GM21619 (cell line): ENCODE results near the gene KCNH1.

ENCODE experiments used
- ATAC-seq: cut with Tn5 transposase; IDR thresholded peaks from one replicate; pipeline ENCODE4 v1.9.1; 2021; ENCODE audit not compliant: unreplicated experiment

The KCNH1 gene

DNA sequence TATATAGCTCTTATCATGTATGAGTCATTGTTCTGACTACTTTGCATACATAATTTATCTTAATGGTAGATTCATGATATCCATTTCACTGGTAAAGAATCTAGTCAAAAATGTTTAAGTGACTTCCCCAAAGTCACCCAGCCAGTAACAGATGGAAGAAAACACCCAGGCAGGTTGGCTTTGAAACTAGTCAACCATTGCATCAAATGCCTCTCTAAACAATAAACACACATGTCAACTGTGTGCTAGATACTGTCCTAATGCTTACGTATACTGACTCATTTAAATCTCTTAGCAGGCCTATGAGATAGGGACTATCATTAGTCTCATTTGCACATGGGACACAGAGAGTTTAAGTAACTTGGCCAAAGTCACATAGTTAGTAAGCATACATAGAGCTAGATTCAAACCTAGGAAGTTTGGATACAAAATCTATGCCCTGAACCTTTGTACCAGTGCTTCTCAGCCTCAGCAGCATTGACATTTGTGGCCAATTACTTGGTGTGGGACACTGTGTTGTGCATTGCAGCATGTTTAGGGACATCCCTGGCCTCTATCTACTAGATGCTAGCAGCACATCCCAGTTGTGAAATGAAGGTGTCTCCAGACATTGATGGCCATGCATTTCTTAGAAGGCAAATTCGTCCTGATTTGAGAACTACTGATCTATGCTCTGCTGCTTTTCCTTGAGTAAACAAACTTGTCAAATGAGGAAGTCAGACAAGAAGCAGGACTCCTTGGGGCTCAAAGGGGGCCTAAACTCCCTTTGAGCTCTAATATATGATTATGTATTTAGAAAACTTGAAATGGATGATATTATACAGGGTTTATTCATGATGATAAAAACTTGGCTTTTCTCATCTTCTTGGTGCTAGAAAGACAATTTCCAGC lies 316.3 kb downstream of the KCNH1 start:
- ATAC-seq: no peak

DNA sequence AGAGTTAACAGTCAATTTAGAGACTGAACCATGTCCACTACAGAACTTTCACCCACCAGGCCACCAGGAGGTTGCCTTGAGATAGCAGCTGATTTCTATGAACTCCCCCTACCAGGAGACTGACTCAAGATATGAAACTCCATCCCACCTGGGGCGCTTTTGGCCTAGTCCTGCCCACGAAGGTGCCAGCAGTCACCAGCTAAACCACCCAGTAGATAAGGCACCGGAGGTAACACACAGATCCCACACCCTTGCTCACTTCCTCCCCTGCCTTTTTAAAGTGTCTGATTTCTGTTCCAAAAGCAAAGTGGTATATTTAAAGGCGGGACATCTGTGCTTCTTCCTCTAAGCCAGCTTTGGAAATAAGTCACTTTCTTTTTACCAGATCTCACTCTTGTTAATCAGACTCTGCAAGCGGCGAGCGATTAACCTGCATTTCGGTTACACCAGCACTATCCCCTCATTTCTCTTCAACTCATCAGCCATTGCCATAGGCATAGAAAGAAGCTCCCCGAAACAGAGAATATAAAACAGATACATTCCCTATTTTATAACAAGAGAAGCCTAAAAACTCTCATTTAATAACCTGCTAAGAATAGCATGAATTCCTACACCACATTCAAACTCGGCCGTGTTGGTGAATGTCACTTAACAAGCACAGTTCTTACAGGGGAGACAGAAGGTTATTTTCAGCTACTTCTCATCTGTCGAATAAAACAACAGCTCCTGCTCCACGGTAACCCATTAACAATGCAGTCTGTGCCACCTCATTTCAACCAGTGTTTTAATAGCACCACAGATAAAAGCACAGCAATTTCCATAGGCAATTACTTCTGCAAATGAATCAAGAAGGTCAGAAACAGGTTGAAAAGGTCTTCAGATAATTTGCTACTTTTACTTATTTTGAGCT lies 318.1 kb downstream of the KCNH1 start:
- ATAC-seq: no peak

DNA sequence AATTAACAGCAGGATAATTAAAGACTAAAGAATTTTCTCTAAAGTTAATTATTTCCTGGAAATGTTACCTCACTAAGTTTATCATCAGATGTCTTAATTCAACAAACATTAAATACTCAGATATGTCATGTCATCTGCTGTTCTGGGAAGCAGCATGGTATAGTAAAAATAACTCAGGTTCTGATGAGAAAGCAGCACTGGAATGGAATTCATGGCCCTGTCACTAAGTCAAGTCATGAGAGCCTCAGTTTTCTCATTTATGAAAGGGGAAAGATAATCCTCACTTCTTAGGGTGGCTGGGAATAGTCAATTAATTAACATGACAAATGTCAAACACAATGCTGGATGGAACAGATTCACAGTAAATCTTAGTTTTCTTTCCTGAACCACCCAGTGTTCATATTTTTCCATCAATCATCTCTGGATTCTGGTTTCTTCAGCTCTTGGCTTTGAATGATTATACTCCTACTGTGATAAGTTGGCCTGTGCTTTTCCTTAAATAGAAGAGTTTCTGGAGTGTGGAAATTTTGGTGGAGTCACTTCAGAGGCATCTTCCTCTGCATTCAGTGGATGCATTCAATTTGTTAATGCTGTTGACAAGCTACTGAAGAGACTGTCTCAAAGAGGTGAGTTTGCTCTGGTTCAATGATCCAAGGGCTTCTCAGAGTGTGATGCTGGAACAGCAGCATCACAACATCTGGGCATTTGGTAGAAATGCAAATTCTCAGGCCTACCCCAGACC lies 319.4 kb downstream of the KCNH1 start:
- no peak for ATAC-seq

DNA sequence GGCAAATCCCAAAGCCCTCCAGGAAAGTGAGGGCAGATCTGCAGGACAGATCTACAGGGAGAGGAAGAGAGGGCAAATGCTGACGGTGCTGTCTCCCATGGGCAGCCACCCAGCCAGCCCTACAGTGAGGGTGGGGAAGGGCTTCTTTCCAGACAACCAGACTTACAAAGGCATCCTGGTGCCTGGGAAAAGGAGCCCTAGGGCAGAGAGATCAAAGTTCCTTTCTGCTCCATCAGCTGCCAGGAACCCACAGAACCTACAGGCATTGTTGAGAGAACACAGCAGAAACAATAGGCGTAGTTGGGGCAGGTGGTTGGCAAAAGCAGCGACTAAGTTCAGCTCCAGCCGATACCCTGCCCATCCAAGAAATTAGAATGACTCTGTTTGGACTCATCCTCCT lies 332.4 kb downstream of the KCNH1 start:
- ATAC-seq: no peak

DNA sequence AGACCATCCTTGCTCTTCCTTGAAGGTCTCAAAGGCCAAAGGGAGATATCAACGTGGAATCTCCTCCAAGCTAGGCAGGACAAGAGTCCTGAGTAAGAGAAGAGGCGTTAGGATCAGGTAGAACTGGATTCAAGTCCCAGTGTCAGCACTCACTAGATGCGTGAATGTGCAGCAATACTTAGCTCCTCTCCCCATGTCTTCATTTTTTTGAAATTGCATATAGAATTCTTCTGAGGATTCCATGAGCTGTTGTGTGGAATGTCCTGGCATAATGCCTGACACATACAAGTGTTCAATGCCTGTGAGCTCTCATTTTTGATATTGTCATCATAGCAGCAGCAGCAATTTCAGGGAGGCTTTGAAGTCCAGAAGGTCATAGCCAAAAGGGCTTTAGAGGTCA lies 333.2 kb downstream of the KCNH1 start:
- no peak for ATAC-seq

DNA sequence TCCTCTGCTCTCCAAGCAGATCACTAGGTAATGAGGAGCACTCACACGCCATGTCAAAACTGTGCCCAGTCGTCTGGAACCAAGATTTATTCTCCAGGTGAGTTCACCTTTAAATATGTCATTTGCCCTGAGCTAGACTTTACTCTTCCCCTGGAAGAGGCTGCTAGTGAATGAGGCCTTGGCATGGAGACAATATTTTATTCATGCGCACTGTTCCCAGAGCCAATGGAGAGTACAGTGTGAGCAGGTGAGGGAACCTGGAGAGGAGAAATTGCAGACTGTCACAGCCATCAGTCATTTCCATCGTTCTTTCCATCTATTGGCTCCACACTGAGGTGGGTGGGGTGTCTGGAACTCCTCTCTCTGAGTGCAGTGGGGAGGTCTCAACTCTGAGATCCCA lies 333.6 kb downstream of the KCNH1 start:
- ATAC-seq: no peak

DNA sequence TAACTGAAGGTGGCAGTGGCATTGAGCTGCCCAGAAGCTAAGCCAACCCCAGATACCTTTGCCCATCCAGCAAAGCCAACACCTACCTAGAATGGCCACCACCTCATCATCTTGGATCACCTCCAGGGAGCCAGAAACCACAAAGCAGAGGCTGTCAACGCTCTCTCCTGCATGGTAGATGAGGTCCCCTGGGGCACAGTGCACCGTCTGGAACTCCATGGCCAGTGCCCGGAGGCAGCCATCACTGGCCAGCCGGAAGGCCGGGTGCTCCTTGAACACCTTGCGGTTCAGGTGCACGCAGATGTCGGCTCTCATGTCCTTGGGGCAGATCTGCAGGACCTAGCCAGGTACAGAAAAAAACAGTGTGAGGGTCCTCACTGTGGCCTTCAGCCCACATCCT lies 336.5 kb downstream of the KCNH1 start:
- ATAC-seq: no peak

DNA sequence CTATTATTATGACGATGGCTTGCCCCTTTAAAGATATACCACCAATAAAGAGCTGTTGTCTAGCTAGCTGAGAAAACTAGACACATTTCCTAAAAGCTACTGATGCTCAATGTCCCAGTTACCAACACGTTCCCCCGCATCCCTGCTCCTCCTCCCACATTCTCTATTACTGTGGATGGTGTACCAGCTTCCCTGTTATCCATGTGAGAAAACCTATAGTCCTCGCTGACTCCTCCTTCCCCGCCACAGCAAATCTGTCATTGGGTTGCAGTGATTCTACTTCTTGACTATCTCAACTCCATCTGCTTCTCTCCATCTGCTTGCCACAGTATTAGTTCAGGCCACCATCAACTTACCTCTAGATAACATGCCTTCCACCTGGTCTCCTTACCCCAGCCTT lies 337.5 kb downstream of the KCNH1 start:
- no peak for ATAC-seq

DNA sequence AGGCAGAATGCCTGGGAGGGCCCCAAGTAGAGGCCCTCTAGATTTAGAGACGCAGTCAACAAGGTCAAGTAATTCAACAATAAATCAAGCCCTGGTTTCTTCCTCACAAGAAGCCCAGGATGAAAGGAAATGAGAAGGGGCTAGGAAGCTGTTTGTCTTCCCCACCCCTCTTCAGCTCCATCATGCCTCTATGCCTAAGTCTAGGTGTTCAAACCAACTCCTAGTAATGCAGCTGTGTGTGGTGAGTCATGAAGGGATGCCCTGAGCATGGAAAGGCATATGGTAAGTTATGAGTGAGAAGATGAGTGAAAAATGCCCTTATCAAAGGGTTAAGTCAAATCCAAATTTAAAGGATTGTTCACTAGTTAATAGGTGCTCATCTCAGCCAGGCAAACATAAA lies 339.5 kb downstream of the KCNH1 start:
- no peak for ATAC-seq

DNA sequence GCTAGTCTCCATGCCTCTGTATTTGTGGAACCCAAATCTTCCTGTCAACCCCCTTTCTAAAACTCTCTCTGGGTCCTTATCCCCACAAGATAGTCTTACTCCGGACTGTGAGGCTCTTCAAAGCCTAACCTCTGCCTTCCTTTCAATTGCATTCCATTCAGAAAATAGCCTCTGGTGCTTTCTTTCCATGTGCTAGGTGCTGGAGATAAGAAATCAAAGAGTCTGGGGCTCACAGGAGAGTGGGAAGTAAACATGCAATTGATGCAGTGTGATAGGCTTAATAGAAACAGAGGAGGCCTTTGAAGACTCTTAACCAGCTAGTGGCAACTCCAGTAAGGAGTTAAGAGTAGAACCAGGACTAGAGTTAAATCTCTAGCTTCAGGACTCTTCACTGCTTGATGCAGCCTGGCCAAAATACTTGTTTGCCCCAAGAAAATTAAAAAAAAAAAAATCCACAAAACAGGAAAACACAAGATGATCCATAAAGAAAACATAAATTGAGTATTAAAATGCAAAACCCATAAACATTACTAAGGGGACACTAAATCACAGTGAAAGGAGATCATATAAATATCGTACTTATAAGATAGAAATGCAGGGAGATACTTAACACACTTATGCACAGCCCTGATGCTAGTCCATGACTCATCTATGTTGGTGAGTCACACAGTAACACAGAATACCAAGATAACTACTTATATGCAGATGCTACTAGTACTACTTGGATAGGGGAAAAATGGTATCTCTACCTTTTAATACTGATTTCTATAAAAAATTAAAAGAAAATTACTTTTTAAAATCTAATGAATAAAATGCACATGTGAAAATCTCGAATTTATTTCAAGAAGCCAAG lies 341.5 kb downstream of the KCNH1 start:
- ATAC-seq: no peak

DNA sequence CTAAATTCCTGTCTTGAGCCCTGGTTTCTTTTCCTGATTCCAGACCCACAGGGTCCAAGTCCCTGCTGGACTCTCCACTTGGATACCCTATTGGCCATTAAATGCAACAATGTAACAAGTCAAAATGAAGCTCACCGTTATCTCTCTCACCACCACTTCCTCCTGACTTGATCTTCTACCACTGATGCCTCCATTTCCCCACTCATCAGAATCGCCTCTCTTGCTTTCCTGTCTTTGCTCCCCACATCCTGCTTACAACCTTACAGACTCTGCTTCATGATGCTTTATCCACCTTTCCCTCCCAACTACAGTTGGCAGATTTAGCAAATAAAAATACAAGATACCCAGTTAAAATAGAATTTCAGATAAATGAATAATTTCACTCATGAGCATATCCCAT lies 343.8 kb downstream of the KCNH1 start:
- ATAC-seq: no peak

DNA sequence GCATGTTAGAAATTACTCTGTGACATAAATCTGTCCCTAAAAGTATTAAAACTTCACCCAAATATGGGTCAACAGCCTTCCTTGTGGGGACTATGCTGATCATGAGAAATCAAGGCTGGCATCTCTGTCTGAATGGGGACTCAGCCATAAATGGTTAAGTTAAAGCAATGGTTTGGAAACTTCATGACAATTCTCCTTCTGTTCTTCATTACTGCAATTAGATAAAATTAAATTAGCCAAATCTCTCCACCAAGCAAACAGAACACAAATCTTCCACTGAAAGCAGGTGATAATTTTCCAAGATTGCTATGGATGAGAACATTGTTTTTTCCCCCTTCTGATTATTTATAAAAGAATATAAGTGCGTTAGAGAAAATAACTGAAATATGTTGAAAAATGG lies 346.1 kb downstream of the KCNH1 start:
- no peak for ATAC-seq

DNA sequence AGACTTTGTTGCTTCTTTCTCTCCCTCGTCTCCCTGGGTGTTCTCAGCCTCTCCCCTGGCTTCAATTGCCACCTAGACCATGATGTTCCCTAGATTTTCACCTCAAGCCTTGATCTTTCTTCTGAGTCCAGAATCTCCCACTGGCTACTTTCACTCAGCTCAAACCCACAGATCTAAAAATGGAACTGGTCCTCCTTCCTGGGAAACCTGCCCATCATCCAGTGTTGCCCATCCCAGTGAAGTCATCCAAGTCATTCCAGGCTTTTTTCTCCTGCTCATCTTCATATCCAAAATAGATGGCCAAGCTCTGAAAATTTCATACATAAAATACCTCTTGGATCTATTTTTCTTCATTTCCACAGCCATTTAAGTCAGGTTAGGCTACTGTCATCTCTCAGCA lies 347.4 kb downstream of the KCNH1 start:
- no peak for ATAC-seq

DNA sequence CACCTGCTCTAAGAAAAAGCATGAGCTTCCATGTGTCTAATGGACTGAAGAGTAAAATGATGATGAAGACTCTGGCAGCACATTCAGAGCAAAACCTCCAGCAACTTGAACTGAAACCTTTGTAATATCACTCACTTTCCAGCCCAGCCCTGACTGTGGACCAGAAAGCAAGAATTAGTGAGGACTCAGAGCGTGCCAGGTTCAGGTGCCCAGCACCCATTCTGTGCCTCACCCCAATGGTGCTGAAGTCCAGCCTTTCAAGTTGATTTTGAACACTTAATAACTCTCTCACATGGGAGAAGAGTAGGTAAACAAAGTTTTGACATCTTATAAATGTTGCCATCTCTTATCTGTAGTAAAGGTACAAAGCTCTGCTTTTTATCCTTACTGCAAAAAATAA lies 350.0 kb downstream of the KCNH1 start:
- no peak for ATAC-seq

DNA sequence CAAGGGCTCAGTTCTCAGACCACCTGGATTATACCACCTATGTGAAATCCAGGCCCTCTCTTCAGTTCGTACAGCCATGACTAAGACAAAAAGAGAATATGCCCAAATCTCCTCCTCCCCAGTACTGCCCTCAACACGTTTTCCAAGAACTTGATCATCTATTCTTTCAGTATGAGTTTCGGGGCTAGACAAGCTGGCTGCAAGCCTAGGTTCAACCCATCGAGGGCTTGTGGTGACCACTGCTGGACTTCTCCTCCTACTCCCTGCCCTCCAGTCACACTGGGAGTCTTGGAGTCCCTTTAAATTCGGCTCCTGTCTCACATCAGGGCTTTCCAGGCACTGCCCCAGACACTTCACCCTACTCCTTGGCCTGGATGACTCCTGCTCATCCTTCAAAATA lies 352.3 kb downstream of the KCNH1 start:
- no peak for ATAC-seq

DNA sequence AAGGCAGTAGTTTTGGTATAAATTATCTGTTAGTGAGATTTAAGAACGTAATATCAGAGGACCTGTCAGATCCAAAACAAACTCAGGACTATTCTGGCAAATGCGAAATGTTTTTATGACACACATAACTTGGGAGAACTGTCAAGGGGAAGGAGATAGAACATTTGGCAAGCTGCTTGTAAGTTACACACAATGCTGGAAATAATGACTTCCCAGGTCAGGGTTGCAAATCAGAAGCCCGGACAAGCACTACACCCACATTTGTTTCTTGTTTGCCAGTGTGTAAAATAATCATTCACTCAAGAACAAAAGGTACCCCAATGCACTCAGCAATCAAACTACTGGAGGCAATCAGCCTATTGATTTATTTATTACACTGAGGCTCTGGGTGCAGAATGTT lies 354.7 kb downstream of the KCNH1 start:
- no peak for ATAC-seq

DNA sequence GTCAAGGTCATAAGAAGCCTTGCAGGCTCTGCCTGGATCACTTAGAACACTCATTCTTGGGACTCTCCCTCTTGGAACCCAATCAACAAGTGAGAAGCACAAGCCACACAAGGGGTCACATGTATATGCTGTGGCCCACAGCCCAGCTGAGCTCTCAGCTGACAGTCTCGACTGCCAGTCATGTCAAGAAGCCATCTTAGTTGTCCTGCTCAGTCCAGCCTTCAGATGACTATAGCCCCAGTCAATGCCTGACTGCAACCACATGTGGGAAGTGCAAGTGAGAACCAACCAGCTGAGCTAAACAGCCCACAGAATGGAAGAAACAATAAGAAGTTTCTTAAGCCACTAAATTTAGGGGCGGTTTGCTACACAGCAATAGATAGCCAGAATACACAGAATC lies 356.0 kb downstream of the KCNH1 start:
- no peak for ATAC-seq

DNA sequence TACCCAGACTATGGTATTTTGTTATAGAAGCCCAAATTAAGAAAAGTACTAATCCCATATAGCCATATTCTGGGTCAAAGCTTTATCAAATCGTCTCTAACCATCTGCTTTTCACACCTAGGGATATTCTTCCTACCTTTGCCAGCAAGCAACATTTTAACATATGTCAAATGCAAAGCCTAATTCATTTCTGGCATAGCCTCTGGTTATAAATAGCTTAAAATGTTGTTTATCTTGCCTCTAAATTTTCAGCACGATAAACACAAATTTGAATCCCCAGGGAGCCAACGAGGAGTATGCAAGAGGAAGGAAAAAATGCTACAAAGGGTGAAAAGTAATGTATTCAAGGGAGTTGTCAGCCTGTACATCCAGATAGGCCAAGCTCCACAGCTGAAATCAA lies 357.2 kb downstream of the KCNH1 start:
- ATAC-seq: no peak

DNA sequence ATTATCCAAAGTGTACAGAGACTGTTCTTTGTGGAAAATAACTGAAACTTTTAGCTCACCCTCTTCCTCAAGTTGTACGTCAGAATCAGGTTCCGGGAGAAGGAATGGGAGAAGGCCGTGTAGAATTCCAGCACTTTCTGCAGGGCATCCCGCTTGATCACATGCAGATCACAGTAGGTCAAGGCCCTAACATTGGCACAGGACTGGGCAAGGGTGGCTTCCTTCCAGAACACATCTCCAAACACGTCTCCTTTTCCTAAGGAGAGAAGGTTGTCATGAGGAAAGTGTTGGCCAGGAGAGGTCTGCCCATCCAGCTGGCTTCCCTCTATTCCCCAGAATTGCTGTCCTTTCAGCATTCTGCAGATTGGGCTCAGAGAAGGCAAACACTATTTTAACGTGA lies 358.7 kb downstream of the KCNH1 start:
- ATAC-seq: no peak

DNA sequence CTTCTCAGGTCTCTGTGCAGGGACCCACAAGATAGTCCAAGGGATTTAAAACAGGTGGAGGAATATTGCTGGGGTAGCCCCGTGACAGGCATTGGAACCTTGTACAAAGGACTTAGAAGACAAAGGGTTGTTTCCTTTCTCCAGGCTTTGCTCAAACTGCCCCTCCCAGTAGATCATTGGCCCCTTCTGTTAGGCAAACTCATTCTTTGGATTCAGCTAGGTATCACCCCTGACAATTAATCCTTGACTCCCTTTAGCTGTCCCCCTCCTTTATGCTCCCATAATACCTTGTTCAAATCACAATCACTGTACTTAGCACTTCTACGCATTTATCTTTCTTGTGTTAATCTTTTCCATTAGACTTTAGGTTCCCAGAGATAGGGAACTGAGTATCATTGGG lies 360.5 kb downstream of the KCNH1 start:
- no peak for ATAC-seq

DNA sequence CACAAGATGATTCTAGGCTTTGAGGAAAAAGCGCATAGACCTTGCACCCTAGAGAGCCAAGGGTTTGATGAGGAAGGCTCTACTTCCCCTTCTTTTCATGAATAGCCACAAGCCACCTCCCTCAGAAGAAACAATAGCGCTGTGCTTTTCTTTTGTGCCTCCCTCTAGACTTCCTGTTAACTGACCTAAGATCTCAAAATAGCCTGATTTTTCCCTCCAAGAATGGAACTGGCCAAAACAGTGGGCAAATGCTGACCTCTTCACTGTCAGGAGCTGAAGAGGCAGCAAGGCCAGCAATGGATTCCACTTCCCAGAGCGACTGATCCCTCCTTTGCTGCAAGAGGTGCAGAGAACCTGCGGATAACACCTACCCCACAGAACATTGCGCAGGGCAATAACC lies 362.8 kb downstream of the KCNH1 start:
- ATAC-seq: no peak
